K562 (cell line): ENCODE results near the gene EML2. TPM values are rescaled to one million over a fixed set of nuclear protein-coding genes. Genes with fewer than 3 reads are reported as not detected.

Experiments used
- ARNT ChIP-seq, 2 experiments: fragments of 450-650 bp; IDR thresholded peaks; 2 replicates each; pipeline ENCODE4 v1.6.1; 2016; ENCODE audit warnings: mild to moderate bottlenecking in 1 of 2
- ATF7 ChIP-seq: fragments of 450-650 bp; IDR thresholded peaks from 2 replicates; pipeline ENCODE4 v1.7.1; 2014; ENCODE audit warnings: mild to moderate bottlenecking, moderate library complexity
- ESRRA ChIP-seq: fragments of 450-650 bp; IDR thresholded peaks from 2 replicates; pipeline ENCODE4 v1.6.1; 2014; ENCODE audit warnings: low read depth, mild to moderate bottlenecking, moderate library complexity, borderline replicate concordance
- GATAD2B ChIP-seq: fragments of 450-650 bp; IDR thresholded peaks from 2 replicates; pipeline ENCODE4 v1.6.1; 2017; ENCODE audit warnings: mild to moderate bottlenecking, borderline replicate concordance
- HNRNPL ChIP-seq: fragments of 200-400 bp; formaldehyde crosslinking; IDR thresholded peaks from 2 replicates; pipeline ENCODE4 v1.6.1; 2017; ENCODE audit warnings: low read depth, mild to moderate bottlenecking, low read length
- JUN ChIP-seq, 2 experiments: sonication (generic) in 1 of 2; formaldehyde crosslinking in 1 of 2; IDR thresholded peaks; 2 replicates each; pipeline versions ENCODE4 v1.6.1 to v1.8.0; 2012 to 2022; ENCODE audit warnings: borderline replicate concordance in 2 of 2, mild to moderate bottlenecking in 2 of 2, improper control_type of control experiment in 1 of 2, low read depth in 1 of 2, low read length in 1 of 2, missing genetic modification reagents in 1 of 2
- JUND ChIP-seq, 2 experiments: IDR thresholded peaks; 2 replicates in 1 of 2; 3 replicates in 1 of 2; pipeline ENCODE4 v1.6.1; 2011; ENCODE audit warnings: borderline replicate concordance in 2 of 2, low read depth in 2 of 2, low read length in 2 of 2, improper control_type of control experiment in 1 of 2, missing biosample characterization in 1 of 2, missing genetic modification characterization in 1 of 2, missing genetic modification reagents in 1 of 2
- LEF1 ChIP-seq: fragments of 450-650 bp; IDR thresholded peaks from 2 replicates; pipeline ENCODE4 v1.6.1; 2016; ENCODE audit warnings: mild to moderate bottlenecking
- SMC3 ChIP-seq: conservative IDR thresholded peaks from 2 replicates; pipeline ENCODE4 v1.6.1; 2011; ENCODE audit warnings: low read depth, low read length, improper control_type of control experiment; ENCODE audit not compliant: insufficient read depth
- SP1 ChIP-seq: sonication (generic); formaldehyde crosslinking; IDR thresholded peaks from 2 replicates; pipeline ENCODE4 v1.8.1; 2022; ENCODE audit warnings: mild to moderate bottlenecking, missing genetic modification reagents
- SRSF1 ChIP-seq: fragments of 200-400 bp; formaldehyde crosslinking; IDR thresholded peaks from 2 replicates; pipeline ENCODE4 v1.6.1; 2017; ENCODE audit warnings: mild to moderate bottlenecking, low read depth, low read length, moderate library complexity
- SRSF7 ChIP-seq: fragments of 200-400 bp; formaldehyde crosslinking; optimal IDR thresholded peaks from 2 replicates; pipeline ENCODE3; 2017; ENCODE audit warnings: mild to moderate bottlenecking, low read depth, low read length
- ZBTB17 ChIP-seq: fragments of 450-650 bp; formaldehyde crosslinking; IDR thresholded peaks from 2 replicates; pipeline ENCODE4 v1.4.0; 2020; ENCODE audit warnings: mild to moderate bottlenecking
- ZSCAN32 ChIP-seq: fragments of 450-650 bp; formaldehyde crosslinking; IDR thresholded peaks from 2 replicates; pipeline ENCODE4 v1.4.0; 2020; ENCODE audit warnings: mild to moderate bottlenecking, moderate library complexity
- polyA plus RNA-seq, 8 experiments: library from polyadenylated mRNA; depleted of rRNA in 4 of 8; stranded (reverse) in 5 of 8; unstranded in 3 of 8; fragments of >200 nt; fragmentation: Nextera tagmentation in 2 of 8; fragmentation: Illumina TruSeq in 1 of 8; extraction: Ambion mirVana in 2 of 8; extraction: Trizol in 1 of 8; gene quantifications; 2 replicates each; pipeline versions ENCODE4 v1.2.1 to v1.2.3, GENCODE V29; 2011 to 2014; ENCODE audit warnings: inconsistent platforms in 1 of 8, missing spikeins in 1 of 8
- total RNA-seq, 7 experiments: library from RNA; depleted of rRNA in 6 of 7; stranded (reverse); fragments of >200 nt in 6 of 7; fragmentation: Illumina TruSeq in 2 of 7; extraction: Trizol in 2 of 7; gene quantifications; 2 replicates each; pipeline versions ENCODE4 v1.2.1 to v1.2.3, GENCODE V29; 2011 to 2021; ENCODE audit warnings: low replicate concordance in 1 of 7
- TF ChIP-seq, protein P1 (sequence below): fragments of 450-650 bp; formaldehyde crosslinking; IDR thresholded peaks from 2 replicates; pipeline ENCODE4 v1.4.0; 2020; ENCODE audit warnings: mild to moderate bottlenecking, moderate library complexity
- TF ChIP-seq, protein P2 (sequence below): fragments of 450-650 bp; IDR thresholded peaks from 2 replicates; pipeline ENCODE4 v1.7.1; 2018; ENCODE audit warnings: mild to moderate bottlenecking, low read depth; ENCODE audit not compliant: partially characterized antibody

The EML2 gene
- total and polyA plus RNA-seq, 9 of the 15 experiments (the other 6 are each of a cell fraction or from before 2014, with no cell fraction given), result 2.6 to 69.6 (median 24.8) TPM

DNA sequence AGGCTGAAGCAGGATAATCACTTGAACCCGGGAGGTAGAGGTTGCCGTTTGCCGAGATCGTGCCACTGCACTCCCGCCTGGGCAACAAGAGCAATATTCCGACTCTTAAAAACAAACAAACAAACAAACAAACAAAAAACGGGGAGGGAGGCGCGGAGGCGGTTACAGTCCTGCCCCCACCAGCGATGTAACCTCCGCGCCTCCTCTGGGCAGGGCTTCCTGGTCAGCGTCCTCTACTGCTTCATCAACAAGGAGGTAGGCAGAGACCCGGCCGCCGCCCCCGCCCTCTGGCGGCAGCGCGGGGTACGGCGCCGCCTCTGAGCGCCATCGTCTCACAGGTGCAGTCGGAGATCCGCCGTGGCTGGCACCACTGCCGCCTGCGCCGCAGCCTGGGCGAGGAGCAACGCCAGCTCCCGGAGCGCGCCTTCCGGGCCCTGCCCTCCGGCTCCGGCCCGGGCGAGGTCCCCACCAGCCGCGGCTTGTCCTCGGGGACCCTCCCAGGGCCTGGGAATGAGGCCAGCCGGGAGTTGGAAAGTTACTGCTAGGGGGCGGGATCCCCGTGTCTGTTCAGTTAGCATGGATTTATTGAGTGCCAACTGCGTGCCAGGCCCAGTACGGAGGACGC, 42.3 kb upstream of the EML2 start (continued):
- TF ChIP-seq SP1 (CRISPR knock-in tag) (peak; percentile 62; the same call in 1 of the 2 replicates), ZSCAN32 (CRISPR knock-in tag) (no peak), ARNT (IDR thresholded peaks at IDR 0.05) (no peak), ZBTB17 (0 out of 2 replicates have a peak, but pooled peaks have one; percentile 15), ESRRA (0 out of 2 replicates have a peak, but pooled peaks have one; percentile 23), JUND (IDR thresholded peaks at IDR 0.05; ENCODE audit: borderline replicate concordance, low read depth, low read length) (peak; percentile 49; the same call in 1 of the 2 replicates), JUND (tag; IDR thresholded peaks at IDR 0.05; ENCODE audit: borderline replicate concordance, low read depth, low read length) (no peak; the same call in 2 of the 3 replicates), GATAD2B (no peak; the same call in 1 of the 2 replicates), HNRNPL (peak; percentile 71; the same call in 1 of the 2 replicates), LEF1 (0 out of 2 replicates have a peak, but pooled peaks have one; percentile 20), SRSF1 (no peak), JUN (IDR thresholded peaks at IDR 0.05; ENCODE audit: borderline replicate concordance, low read depth, low read length) (peak; percentile 40; the same call in 1 of the 2 replicates), JUN (CRISPR knock-in tag; IDR thresholded peaks at IDR 0.05; ENCODE audit: borderline replicate concordance) (no peak), SRSF7 (no peak), ATF7 (peak; percentile 35; the same call in 1 of the 2 replicates), SMC3 (peak; percentile 90)
- TF ChIP-seq, protein P1, sequence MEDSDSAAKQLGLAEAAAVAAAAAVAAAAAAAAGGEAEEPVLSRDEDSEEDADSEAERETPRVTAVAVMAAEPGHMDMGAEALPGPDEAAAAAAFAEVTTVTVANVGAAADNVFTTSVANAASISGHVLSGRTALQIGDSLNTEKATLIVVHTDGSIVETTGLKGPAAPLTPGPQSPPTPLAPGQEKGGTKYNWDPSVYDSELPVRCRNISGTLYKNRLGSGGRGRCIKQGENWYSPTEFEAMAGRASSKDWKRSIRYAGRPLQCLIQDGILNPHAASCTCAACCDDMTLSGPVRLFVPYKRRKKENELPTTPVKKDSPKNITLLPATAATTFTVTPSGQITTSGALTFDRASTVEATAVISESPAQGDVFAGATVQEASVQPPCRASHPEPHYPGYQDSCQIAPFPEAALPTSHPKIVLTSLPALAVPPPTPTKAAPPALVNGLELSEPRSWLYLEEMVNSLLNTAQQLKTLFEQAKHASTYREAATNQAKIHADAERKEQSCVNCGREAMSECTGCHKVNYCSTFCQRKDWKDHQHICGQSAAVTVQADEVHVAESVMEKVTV (CRISPR knock-in tag), result peak; percentile 19; the same call in 1 of the 2 replicates
- TF ChIP-seq, protein P2, sequence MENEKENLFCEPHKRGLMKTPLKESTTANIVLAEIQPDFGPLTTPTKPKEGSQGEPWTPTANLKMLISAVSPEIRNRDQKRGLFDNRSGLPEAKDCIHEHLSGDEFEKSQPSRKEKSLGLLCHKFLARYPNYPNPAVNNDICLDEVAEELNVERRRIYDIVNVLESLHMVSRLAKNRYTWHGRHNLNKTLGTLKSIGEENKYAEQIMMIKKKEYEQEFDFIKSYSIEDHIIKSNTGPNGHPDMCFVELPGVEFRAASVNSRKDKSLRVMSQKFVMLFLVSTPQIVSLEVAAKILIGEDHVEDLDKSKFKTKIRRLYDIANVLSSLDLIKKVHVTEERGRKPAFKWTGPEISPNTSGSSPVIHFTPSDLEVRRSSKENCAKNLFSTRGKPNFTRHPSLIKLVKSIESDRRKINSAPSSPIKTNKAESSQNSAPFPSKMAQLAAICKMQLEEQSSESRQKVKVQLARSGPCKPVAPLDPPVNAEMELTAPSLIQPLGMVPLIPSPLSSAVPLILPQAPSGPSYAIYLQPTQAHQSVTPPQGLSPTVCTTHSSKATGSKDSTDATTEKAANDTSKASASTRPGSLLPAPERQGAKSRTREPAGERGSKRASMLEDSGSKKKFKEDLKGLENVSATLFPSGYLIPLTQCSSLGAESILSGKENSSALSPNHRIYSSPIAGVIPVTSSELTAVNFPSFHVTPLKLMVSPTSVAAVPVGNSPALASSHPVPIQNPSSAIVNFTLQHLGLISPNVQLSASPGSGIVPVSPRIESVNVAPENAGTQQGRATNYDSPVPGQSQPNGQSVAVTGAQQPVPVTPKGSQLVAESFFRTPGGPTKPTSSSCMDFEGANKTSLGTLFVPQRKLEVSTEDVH, result peak; percentile 50
